ENCODE data around the gene GCK. TPM values are rescaled to one million over a fixed set of nuclear protein-coding genes. Genes with fewer than 3 reads are reported as not detected.

The GCK gene
- total and polyA plus RNA-seq, 2 of the 13 experiments (the other 11 are each of a cell fraction or from before 2014, with no cell fraction given), result not detected

GRCh38 chr7:44229546-44230105, 40.4 kb upstream of the GCK start:
- ATAC-seq (peak; percentile 4; the same call in 1 of the 3 replicates), FAIRE-seq (no peak), DNase-seq (ENCODE audit: low spot score) (no peak)
- in situ Hi-C loops (cut with HindIII; ENCODE audit: extremely low pct_ligation_motif_present, low pct_unique_long_range_greater_than_20kb) (no loop called here), intact Hi-C loops (cut with micrococcal nuclease; ENCODE audit: unreplicated experiment) (no loop called here)
- TF ChIP-seq THRA (CRISPR knock-in tag; IDR thresholded peaks at IDR 0.05; ENCODE audit: borderline replicate concordance), result no peak
- TF ChIP-seq ZNF280B (CRISPR knock-in tag; IDR thresholded peaks at IDR 0.05; ENCODE audit: borderline replicate concordance), result no peak
- no peak for TF ChIP-seq STAT6 (CRISPR knock-in tag; IDR thresholded peaks at IDR 0.05; ENCODE audit: borderline replicate concordance)
- no peak for TF ChIP-seq ZNF30 (CRISPR knock-in tag; IDR thresholded peaks at IDR 0.05)
- no peak for TF ChIP-seq ZBTB46 (CRISPR knock-in tag; IDR thresholded peaks at IDR 0.05; ENCODE audit: borderline replicate concordance)
- no peak for TF ChIP-seq SCMH1 (CRISPR knock-in tag; IDR thresholded peaks at IDR 0.05; ENCODE audit: borderline replicate concordance)
- no peak for TF ChIP-seq BCL6 (CRISPR knock-in tag; IDR thresholded peaks at IDR 0.05)
- TF ChIP-seq NR2C2 (CRISPR knock-in tag; IDR thresholded peaks at IDR 0.05; ENCODE audit: borderline replicate concordance), result no peak
- TF ChIP-seq E2F5 (CRISPR knock-in tag; conservative IDR thresholded peaks at IDR 0.05), result no peak
- no peak for TF ChIP-seq HCFC1 (IDR thresholded peaks at IDR 0.05; ENCODE audit: low read depth, low read length)
- no peak for TF ChIP-seq YEATS4 (CRISPR knock-in tag; IDR thresholded peaks at IDR 0.05; ENCODE audit: borderline replicate concordance)
- TF ChIP-seq RBM39 (IDR thresholded peaks at IDR 0.05; ENCODE audit: low read depth, low read length, poor library complexity, severe bottlenecking), result no peak
- no peak for TF ChIP-seq KDM3A (CRISPR knock-in tag; IDR thresholded peaks at IDR 0.05; ENCODE audit: low read depth)
- peaks cover 19 to 76% of the 10 kb centered on the region in 2 experiments; a peak in 4 of 5 replicates for H3K27me3 ChIP-seq (ENCODE audit: control insufficient read depth in 1 of 2, insufficient read depth in 2 of 2, low read length in 2 of 2)
- no peaks in the 10 kb centered on the region for H3K79me2 ChIP-seq (ENCODE audit: insufficient read depth, low read length)
- peaks cover 8% of the 10 kb centered on the region; the same call in 1 of the 2 replicates for H3K4me1 ChIP-seq (ENCODE audit: insufficient read depth, low read length)
- no peaks in the 10 kb centered on the region for H3K36me3 ChIP-seq (replicated peaks in 1 of 2; ENCODE audit: control insufficient read depth in 1 of 2, insufficient read depth in 2 of 2, low read length in 2 of 2)
- H3K4me2 ChIP-seq (ENCODE audit: low read depth, low read length), result no peak overlapping the region
- no peak overlapping the region for H2AFZ ChIP-seq (ENCODE audit: low read length)
- CTCF ChIA-PET (ENCODE audit: low intra/inter-chr PET ratio, low total read pairs), result no interaction called here
- POLR2A ChIA-PET, result no interaction called here
- H3K27ac ChIP-seq (ENCODE audit: extremely low read length, insufficient read depth, low read length), result no peak overlapping the region
- no peak overlapping the region for H3K4me3 ChIP-seq (replicated peaks in 1 of 3; ENCODE audit: insufficient read depth in 1 of 3, low read depth in 2 of 3, low read length in 3 of 3)
- BruUV-seq (replicated peaks), result no TSS peak
- H3K9me3 ChIP-seq (ENCODE audit: low read length), result no peaks in the 10 kb centered on the region
- WGBS (ENCODE audit: low lambda C conversion rate), result 25% methylated on average over 4 of the region's 11 CpGs
- no peak overlapping the region for H3K9ac ChIP-seq (ENCODE audit: insufficient read depth, low read depth, low read length)
- no peaks in the 10 kb centered on the region for H4K20me1 ChIP-seq (ENCODE audit: insufficient read depth, low read length)

All from HepG2 (cell line).